ENCODE results near the gene STON1. TPM values are rescaled to one million over a fixed set of nuclear protein-coding genes. Genes with fewer than 3 reads are reported as not detected.

STON1 gene
- total RNA-seq: 14.5 and 54.0 TPM in 2 replicates

GRCh38 chr2:48530033-48530811, at the start of gene STON1:
Gene STON1 (plus strand): TSS chr2:48530154. CDS start chr2:48580634, 50,480 bp downstream.

GRCh38 chr2:48617618-48618017, 87.7 kb downstream of the STON1 start, which contains the start of gene GTF2A1L:
Gene GTF2A1L (plus strand): TSS chr2:48617856. CDS start chr2:48617875, 19 bp downstream.

Other genes starting within 250 kb of the STON1 start
- gene FOXN2, start 215.5 kb upstream of the STON1 start, total RNA-seq: 20.5 and 28.5 TPM in 2 replicates
- gene PPP1R21, start 89.4 kb upstream of the STON1 start, total RNA-seq: 23.2 and 36.8 TPM in 2 replicates
- 1.5 and 5.0 TPM in 2 replicates for gene GTF2A1L, start 87.7 kb downstream of the STON1 start, total RNA-seq
- gene LHCGR, start 225.6 kb downstream of the STON1 start, total RNA-seq: under 0.01 TPM in 1 of 2 replicates, not detected in the other